Endometrium (tissue), 2 donors: ENCODE data around the gene ADPRHL1.
"Not testable (repeated sequence)": the region's sequence is repeated elsewhere in the genome, so short reads cannot be mapped to it uniquely, and the experiment has no call there.

Experiments used
- FAIRE-seq: peaks from 2 replicates; lab custom pipeline; 2012; peaks lifted over from hg19 to GRCh38; lab: Jason Lieb, UNC
- donor health status: control.
- donor health status: control.

The ADPRHL1 gene

DNA sequence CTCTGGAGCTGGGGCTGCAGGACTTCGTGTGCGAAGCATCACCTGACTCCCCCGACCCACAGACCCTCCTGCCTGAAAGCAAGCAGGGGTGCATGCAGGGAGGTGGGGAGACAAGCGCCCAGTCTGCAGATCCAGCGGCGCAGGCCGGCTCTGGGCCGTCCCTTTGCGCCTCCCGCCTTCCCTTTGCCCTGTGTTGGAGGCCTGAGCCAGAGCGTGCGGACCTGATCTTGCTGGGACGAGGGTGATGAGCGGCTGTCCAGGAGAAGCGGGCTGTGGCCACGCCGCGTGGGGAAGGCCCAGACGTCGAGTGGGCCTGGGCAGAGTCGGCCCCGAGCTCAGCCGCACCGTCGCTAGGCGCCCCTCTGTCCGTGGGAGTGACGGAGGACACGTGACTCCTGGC is 84.1 kb downstream of the ADPRHL1 start:
- FAIRE-seq, result no peak

GRCh38 chr13:113368353-113368752 is 84.9 kb downstream of the ADPRHL1 start:
- FAIRE-seq, result not testable (repeated sequence)

DNA sequence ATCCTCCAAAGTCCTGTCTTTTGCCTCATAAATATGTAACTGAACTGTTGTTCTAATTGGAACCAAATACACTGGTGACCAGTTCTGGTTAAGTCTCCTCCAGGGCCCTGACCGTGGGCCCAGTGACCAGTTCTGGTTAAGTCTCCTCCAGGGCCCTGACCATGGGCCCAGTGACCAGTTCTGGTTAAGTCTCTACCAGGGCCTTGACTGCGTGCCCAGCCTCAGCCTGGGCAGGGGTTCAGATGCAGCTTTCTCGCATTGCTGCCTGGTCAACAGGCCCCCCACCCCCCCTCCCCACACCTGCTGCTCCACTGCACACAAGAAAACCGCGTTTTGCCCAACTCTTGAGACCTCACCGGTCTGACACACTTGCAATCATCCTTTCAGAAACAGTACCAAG is 85.5 kb downstream of the ADPRHL1 start:
- FAIRE-seq, result no peak

- no peak for FAIRE-seq
Measured at GRCh38 chr13:113367020-113367560, 86.2 kb downstream of the ADPRHL1 start.

GRCh38 chr13:113365971-113366588 is 87.2 kb downstream of the ADPRHL1 start:
- no peak for FAIRE-seq

- no peak for FAIRE-seq
Measured at GRCh38 chr13:113365583-113365970, 87.7 kb downstream of the ADPRHL1 start.

GRCh38 chr13:113364901-113365582 is 88.2 kb downstream of the ADPRHL1 start:
- no peak for FAIRE-seq

GRCh38 chr13:113364311-113364889 is 88.9 kb downstream of the ADPRHL1 start:
- no peak for FAIRE-seq

DNA sequence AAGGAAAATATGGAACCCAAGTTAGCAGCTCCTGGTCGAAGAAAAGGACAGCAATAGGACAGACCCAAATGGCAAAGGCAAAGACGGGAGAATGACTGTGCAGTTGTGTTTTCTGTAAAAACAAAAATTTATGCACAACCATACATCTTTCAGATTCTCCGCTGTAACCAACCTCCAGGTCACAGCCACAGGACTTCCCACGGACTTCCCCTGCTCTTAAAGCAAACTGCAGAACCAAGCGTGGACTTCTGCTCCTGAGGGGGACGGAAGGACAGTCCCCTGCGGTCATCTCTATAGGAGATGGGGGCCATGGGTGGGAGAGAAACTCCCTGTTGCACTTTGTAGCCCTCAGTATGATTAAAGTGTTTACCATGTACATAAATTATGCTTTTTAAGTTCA is 91.9 kb downstream of the ADPRHL1 start:
- FAIRE-seq, result no peak

- no peak for FAIRE-seq
Measured at GRCh38 chr13:113360446-113360845, 92.8 kb downstream of the ADPRHL1 start.

DNA sequence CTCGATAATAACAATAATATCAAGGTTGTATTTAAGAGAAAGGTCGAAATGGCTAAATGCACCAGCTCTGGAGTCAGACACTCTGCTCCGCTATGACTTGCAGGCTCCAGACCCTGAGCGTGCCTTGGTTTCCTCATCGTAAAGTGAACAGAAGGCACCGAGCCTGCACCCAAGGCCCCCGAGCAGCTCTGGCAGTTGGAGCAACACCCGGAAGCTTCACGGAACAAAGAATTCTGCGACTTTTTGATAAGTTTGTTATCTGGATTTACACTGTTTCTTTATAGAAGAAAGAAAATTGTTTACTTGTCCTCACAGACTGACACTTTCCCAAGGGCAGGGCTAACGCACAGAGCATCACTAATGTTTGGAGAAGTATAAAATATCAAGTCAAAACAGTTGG is 93.7 kb downstream of the ADPRHL1 start:
- FAIRE-seq, result no peak

- FAIRE-seq, result no peak
Measured at GRCh38 chr13:113358653-113359190, 94.6 kb downstream of the ADPRHL1 start.

DNA sequence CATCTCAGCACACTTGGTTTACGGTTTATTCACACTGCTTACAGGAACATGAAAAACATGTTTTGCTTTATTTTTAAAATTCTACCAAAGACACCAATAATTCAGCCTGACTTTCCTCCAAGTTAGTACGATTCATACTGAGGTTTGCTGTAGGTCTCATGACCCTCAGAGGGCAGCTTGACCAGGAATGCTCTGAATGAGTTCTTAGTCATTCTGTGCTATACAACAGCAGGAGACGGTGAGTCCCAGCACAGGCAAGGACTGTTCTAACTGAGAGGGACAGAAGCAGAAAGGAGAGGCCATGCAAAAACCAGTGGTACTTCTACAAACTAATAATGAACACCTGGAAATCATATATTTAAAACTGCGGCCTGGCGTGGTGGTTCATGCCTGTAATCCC is 95.8 kb downstream of the ADPRHL1 start:
- FAIRE-seq, result no peak

DNA sequence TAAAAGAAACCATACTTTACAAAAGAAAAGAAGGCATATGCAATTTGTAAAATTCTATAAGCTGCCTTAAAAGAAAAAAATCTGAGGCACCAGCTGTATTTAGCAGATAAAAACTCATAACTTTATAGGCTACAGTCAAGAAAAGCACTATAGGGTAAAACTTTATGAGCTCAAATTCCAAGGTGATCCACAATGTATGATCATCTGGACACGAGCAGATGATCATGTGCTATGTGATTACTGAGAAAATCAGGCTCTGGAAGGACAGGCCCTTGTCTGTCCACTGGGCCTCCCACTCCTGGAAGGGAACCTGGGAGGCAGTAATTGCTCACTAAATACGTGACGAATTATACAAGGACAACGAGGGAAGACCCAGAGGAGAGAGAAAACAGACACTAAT is 96.7 kb downstream of the ADPRHL1 start:
- no peak for FAIRE-seq

DNA sequence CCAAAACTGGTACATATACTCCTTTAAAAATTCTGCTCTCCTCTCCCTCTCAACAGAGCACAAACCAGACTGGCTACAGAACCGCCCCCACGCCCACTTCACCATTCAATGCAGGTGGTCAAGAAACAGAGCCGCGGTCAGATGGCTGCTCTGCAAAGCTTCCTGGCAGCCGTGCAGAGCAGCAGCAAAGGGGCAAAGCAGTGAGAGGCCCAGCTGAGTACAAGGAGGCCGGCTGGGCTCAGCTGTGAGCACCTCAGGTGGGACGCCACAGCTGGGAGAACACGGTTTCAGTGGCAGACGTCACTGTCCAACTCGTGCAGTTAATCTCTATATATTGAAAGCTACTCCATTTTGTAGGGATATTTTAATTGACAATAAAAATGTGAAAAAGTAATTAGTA is 97.7 kb downstream of the ADPRHL1 start:
- no peak for FAIRE-seq

- no peak for FAIRE-seq
Measured at GRCh38 chr13:113354831-113355610, 98.3 kb downstream of the ADPRHL1 start.

GRCh38 chr13:113353254-113353653 is 100.0 kb downstream of the ADPRHL1 start:
- no peak for FAIRE-seq

- no peak for FAIRE-seq
Measured at GRCh38 chr13:113351514-113352026, 101.7 kb downstream of the ADPRHL1 start.

GRCh38 chr13:113350938-113351335 is 102.4 kb downstream of the ADPRHL1 start:
- no peak for FAIRE-seq

DNA sequence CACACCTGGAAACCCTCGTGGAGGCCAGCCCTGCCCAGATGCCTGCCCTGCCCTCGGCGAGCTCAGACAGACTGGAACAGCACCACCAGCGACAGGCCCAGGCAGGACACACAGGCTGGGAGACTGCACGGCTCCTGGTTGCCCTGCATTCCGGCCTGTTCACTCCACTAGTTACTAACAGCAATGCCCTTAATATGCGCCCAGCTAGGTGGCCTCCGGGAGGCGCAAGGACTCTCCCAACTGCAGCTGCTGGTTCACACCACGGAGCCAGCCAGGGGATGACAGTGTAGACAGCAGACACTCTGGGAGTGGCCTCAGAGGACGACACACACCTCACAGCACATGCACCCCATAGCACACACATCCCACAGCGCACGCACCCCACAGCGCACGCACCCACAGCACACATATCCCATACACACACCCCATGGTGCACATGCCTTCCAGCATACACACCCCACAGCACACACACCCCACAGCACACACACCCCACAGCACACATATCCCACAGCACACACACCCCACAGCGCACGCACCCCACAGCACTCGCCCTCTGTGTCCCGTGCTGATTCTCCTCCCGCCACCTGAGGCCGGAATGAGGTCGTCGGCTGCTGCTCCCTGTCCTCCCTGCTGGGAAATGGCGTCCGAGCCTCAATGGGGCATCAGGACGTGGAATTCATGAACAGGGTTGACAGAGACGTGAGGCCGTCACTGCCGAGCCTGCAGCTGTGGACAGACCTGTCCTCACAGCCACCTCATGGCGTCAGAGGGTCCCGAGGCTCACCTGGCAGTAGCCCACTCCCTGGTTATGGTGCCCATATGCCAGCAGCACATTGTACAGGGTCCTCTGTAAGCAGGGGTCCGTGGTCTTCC is 103.0 kb downstream of the ADPRHL1 start:
- FAIRE-seq, result no peak
